DMS79 (cell line): ENCODE results near the gene ZMYND11.
"Not testable (repeated sequence)": the region's sequence is repeated elsewhere in the genome, so short reads cannot be mapped to it uniquely, and the experiment has no call there.

Experiments used
- DNase-seq: peaks from one replicate; lab custom pipeline; 2025; lab: John Stamatoyannopoulos, UW

Gene ZMYND11

DNA sequence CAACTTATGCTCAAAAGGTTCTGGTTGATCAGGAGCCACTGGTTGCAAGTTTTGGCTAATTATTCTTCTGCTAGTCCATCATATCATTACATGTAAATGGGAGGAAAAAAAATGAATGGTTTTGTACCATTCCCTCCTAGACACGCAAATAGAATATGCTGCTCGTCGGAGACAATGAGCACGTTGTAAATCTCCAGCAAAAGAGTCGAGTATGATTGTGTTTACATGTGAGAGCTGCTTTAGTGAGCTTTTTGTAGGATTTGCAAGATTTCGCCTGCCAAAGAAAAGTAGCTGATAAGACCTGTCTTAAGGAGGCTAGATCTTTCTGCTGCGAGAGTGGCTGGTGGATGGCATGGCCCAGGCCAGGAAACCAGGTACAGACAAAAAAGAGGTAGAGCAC, 109.0 kb downstream of the ZMYND11 start:
- no peak for DNase-seq

DNA sequence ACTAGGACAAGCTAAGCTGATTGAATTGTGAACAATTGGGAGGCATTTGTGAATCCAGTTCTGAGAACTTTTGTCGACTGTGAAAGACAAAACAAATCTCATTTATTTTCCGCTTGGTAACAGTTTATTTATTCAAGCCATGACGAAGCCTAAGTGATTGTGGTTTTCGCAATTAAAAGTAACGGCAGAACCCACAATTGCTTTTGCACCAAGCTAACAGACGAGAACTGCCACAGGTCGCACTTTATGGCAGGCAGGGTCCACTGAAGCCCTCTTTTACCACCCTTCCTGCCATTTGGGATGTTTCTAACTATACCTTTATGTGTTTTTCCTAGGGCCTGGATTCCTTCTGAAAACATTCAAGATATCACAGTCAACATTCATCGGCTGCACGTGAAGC, 111.2 kb downstream of the ZMYND11 start:
- DNase-seq: no peak

DNA sequence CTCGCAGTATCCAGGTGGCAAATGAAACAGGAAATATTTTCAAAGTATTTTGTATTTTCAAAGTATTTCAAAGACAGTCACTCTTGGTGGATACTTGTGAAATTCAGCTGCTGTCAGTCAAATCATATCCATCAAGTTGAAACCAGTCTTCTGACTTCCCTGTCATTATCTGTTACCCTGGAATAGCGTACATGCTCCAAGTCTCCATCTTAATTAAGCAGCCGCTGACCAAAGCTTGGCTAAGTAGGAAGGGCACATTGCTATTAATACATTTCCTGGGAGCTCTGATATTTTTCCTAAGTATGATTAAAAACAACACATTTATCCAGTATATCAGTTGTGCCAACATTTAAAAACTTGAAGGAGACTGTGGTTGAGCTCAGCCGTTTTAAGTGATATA, 112.2 kb downstream of the ZMYND11 start:
- DNase-seq: no peak

DNA sequence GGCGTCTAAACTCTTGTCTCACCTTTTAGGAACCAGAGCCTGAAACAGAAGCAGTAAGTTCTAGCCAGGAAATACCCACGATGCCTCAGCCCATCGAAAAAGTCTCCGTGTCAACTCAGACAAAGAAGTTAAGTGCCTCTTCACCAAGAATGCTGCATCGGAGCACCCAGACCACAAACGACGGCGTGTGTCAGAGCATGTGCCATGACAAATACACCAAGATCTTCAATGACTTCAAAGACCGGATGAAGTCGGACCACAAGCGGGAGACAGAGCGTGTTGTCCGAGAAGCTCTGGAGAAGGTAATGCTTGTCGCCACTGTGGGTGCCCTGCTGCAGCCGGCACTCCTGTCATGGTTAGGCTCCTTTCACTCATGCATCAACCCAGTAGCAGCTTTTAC, 113.1 kb downstream of the ZMYND11 start:
- no peak for DNase-seq

DNA sequence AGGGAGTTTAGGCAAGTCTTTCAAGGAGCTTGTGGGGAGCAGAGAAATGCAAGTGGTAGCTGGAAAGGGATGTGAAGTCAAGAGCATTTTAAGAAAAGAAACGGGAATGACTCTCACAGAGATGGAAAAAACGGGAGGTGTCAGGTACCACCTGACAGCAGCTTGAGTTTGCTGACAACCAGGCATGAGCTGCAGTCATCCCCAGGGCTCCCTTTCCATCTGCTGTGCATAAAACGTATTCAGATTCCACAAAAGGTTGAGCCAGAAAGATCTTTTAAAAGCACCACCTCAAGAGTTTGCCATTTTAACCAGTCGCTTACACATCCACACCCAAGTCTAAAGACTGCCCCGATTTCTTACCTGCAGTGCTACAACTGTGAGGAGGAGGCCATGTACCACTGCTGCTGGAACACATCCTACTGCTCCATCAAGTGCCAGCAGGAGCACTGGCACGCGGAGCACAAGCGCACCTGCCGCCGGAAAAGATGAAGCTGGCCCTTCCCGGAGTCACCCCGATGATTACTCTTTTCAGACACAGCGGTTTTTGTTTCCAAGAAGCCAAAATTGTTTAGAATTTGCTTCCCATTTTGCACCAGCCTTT, 116.8 kb downstream of the ZMYND11 start:
- DNase-seq: no peak

DNA sequence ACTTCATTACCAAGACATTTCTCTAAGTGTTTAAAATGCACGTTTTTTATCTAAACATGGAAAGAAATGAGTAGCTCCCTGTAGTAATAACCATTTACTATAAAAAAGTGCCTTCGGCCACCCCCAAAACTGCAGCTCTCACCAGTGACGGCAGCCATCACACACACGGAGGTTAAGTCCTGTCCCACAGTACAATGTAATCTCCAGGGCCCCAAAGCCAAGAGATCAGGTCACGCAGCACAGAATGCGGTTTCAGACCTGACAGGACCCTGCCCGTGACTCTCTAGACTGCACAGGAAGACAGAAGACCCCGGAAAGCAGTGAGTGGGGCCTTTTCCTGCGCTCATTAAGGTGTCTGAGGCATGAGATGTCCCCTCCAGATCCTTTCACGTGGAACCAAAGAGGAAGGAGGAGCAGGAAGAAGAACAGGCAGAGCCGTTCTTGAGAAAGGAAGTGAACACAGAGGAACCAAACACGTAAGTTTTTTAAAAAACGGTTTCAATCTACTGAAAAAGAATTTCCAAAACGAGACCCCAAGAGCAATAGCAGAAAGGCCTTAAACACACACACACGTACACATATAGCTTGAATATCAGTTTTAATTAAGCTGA, 125.7 kb downstream of the ZMYND11 start:
- no peak for DNase-seq

DNA sequence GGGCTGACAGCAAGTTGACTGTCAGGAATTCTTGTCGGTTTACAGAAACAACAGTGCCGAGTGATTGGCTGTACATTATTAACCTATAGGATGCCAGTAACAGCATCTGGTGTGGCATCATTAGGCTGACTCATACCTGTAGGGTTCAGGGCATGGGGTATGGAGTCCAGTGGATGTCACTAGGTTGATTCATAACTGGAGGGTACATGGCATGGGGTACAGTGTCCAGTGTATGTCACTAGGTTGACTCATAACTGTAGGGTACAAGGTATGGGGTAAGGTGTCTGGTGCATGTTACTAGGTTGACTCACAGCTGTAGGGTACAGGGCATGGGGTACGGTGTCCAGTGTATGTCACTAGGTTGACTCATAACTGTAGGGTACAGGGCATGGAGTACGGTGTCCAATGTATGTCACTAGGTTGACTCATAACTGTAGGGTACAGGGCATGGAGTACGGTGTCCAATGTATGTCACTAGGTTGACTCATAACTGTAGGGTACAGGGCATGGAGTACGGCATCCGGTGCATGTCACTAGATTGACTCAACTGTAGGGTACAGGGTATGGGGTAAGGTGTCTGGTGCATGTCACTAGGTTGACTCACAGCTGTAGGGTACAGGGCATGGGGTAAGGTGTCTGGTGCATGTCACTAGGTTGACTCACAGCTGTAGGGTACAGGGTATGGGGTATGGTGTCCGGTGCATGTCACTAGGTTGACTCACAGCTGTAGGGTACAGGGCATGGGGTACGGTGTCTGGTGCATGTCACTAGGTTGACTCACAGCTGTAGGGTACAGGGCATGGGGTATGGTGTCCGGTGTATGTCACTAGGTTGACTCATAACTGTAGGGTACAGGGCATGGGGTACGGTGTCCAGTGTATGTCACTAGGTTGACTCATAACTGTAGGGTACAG, 129.2 kb downstream of the ZMYND11 start:
- not testable (repeated sequence) for DNase-seq

DNA sequence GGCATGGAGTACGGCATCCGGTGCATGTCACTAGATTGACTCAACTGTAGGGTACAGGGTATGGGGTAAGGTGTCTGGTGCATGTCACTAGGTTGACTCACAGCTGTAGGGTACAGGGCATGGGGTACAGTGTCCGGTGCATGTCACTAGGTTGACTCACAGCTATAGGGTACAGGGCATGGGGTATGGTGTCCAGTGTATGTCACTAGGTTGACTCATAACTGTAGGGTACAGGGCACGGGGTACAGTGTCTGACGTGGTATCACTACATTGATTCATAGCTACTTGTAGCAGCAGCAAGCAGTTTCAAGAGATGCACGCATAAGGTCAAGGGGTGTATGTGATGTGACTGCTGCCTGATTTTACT, 129.8 kb downstream of the ZMYND11 start:
- DNase-seq: not testable (repeated sequence)

DNA sequence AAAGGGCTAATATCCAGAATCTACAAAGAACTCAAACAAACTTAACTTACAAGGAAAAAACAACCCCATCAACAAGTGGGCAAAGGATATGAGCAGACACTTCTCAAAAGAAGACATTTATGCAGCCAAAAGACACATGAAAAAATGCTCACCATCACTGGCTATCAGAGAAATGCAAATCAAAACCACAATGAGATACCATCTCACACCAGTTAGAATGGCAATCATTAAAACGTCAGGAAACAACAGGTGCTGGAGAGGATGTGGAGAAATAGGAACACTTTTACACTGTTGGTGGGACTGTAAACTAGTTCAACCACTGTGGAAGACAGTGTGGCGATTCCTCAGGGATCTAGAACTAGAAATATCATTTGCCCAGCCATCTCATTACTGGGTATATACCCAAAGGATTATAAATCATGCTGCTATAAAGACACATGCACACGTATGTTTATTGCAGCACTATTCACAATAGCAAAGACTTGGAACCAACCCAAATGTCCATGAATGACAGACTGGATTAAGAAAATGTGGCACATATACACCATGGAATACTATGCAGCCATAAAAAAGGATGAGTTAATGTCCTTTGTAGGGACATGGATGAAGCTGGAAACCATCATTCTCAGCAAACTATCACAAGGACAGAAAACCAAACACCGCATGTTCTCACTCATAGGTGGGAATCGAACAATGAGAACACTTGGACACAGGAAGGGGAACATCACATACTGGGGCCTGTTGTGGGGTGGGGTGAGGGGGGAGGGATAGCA, 130.7 kb downstream of the ZMYND11 start:
- DNase-seq: not testable (repeated sequence)

DNA sequence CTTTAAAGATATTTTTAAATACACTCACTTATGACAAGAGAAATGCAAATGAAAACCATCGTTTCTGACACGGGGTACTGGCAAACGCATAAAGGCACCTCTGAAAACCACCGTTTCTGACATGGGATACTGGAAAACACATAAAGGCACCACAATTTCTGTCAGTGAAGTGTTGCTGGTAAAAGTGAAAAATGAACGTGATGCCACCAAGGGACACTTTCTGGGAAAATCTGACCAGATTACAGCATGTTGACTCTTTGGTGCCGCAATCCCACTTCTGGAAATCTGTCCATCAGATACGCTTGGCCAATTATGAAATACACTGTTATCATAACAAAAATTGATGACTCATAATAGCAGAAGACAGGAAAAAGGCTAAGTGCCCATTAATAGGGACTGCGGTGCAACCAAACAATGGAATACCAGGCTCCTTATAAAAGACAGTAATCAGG, 131.7 kb downstream of the ZMYND11 start:
- no peak for DNase-seq

DNA sequence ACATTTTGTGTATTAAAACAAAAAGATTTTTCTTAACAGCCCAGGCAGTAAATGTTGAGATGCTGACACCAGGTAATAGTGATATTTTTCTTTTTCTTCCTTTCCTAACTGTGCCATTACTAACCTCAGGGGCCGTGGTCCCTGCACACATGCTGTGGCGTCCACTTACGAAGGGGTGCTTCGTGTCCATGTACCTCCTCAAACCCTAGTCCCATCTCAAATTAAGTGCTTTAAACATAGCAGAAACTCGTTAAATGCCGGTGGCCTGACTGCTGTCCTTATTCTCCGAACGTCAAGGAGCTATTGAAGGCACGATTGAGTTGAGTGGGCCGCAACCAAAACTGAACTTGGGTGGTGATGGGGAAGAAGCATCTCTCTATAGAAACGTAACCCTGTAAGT, 132.4 kb downstream of the ZMYND11 start:
- DNase-seq: no peak

DNA sequence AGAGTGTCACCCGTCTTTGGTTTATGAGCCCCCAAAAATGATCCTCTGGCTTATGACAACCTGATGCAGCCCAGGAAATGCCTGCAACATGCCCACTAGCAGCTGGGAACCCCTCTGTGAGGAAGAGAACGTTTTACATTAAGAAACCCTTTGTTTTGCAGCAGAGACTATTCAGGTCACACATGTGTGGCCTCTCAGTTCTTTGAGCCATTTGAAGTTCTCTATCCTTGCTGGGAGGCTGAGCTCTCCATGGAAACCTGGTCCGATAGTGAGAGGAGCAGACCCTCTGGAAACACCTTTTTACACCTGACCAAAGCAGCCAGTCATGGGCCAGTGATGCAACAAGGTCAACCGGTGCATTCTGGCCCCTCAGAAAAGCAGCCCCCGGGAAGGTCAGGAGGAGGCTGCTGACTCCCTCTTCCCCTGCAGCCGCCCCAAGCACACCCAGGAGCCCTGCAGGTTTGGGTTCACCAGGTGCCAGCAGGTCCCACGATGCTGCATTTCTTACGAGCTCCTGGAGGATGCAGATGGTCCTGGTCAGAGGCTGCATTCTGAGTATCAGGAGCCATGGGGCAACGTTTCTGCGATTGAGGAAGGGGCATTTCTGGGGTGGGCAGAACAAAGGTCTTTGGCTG, 134.3 kb downstream of the ZMYND11 start:
- DNase-seq: no peak

DNA sequence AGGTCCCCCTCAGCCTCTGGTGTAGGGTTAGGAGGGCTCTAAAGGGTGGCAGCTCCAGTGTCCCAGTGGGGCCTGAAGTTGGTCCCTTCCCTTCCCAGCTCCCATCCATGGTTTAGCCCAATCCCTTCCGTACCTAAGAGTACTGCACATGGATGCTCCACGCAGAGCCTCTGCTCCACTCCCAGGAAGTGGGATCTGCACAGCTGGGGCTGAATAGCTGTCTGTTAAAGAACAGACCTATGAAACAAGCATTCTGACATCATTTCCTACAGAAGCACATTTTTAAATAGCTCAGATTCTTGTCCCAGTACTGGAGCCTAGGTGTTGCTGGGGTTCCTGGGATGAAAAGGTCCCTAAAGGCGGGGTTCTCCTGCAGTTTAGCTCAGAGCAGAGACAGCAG, 135.9 kb downstream of the ZMYND11 start:
- DNase-seq: no peak

DNA sequence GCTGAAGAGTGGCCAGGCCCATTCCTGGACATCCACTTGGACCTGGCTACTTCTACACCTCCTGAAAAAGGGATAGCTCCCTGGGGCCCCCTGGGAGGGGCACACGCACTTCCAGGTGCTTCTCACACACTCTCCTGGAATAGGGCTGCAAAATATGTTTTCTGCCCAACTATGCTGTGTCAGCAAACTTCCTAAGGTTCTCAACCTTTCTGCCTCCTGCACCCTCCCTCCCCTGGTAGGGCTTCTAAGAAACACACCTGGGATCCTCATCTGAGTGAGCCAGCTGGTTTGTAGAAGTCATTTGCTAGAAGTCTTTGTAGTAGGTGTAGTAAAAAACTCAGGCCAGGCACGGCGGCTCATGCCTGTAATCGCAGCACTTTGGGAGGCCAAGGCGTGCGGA, 136.5 kb downstream of the ZMYND11 start:
- no peak for DNase-seq

DNA sequence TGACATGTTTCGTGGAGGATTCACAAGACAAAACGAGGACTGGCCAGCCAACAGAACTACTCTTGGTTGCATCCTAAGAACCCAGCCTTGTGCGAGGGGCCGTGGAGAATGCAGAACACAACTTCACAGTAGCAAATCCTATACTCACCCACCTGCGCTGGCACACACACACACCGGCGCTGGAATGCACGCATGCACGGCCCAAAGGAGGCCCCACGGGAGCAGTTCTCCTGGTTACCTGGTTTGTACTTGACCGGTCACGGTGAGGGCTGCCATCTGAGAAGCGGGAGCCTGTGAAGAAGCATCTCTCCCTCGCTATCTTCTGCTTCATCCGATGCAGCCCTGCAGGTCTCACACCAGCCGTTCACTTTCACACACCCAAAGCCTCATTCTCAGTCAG, 137.8 kb downstream of the ZMYND11 start:
- no peak for DNase-seq

DNA sequence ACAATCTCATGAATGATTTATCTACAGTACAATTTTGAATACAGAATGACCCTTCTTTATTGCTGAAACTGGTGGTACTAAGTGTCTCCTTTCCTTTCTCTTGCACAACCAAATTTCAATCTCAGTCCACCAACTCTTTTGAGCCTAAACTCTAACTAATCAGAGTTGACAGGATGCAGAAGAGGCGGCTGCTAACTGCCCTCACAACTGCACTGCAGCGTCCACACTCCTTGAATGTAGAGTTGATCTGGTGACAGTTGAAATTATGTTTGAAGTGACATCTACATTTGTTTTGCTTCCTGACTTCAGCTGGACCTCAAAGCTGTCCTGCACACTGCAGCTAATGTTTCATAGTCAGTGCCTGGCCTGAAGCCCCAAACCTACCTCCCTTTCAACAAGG, 139.6 kb downstream of the ZMYND11 start:
- no peak for DNase-seq

DNA sequence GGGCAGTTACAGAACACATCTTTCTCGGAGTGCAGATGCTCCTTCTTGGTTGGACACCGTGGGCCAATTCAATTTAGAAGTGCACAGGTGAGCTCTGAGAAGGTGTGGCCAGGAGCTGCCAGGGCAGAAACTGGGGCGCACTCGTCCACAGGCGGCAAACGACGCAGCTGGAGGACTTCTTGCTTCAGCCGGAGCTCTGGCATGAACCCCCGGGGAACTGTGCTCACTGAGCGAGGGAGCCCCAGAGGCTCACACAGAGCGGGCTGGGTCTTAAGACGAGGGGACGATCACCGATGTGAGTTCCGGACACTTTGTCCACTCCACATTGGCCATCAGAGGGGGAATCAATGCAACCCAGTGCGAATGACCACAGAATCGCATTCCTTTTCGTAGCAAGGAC, 140.4 kb downstream of the ZMYND11 start:
- DNase-seq: no peak

DNA sequence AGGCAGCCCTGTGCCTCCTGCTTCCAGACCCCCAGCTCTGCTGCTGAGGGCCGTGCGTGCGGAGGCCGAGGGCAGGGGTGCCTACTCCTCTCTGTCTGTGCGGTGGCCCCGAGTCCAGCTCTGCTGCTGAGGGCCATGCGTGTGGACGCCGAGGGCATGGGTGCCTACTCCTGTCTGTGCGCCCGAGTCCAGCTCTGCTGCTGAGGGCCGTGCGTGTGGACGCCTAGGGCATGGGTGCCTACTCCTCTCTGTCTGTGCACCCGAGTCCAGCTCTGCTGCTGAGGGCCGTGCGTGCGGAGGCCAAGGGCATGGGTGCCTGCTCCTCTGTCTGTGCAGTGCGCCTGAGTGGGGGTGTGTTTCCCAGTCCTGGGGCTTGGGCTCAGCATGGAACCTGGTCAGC, 142.7 kb downstream of the ZMYND11 start:
- no peak for DNase-seq

DNA sequence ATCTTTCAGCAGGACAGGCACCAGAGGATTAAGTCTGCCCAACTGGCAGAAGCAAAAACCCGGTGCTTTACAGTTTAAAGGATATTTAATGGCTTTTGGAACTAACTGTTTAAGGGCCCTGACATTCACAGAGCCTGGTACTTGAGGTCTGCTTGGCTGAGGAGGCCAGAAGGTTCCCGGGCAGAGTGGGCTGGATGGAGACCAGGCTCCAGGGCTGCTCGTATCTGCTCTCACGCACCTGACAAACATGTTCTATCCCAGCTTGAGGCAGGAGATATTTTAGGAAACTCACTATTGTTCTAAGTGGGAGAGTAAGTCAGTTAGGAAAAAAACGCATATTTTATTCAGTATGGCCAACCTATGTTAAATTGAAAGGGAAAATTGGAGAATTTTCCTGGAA, 143.5 kb downstream of the ZMYND11 start:
- no peak for DNase-seq

DNA sequence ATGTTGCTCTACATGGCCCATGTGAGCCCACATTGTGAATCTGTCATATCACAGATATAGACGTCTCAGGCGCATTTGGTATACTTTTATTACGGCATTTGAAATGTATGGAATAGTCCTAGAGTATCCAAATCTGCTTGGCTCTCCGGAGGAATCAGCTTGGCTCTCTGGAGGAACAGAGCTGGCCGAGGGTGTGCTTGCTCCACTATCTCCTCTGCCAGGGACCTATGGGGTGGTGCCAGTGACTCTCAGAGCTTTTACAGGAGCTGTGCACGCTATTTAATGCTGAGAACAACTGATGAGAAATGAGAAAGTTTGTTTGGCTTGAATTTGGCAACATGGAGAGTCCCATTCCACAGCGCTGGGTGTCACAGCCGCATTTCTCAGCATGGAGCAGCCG, 144.0 kb downstream of the ZMYND11 start:
- DNase-seq: no peak

DNA sequence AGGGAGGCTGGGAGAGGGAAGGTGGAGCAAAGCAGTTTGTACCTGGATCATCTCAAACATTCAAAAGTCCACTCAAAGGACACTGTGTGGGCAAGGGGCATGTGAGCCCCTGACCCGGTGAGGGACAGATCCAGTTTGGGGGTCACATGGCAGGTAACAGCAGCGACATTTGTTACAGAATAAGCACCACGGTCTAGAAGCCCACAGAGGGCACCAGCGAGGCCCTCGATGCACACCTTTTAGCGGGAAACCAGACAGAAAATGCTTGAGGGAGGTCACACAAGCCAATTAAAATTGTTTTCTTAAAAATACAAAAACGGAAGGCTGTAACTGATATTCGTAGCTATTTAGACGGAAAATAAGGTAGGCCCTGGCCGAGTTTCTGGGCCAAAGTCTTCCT, 144.4 kb downstream of the ZMYND11 start:
- no peak for DNase-seq
